IMR-90 (cell line): Measurements from ENCODE around the gene PARVB. TPM values are rescaled to one million over a fixed set of nuclear protein-coding genes. Genes with fewer than 3 reads are reported as not detected.

Experiments used
- ATAC-seq: fragments of 200-7000 bp; cut with Tn5 transposase; 2 replicates; pipeline ENCODE4 v1.9.1; 2020; ENCODE audit warnings: low read depth, mild to moderate bottlenecking, moderate library complexity
- BruUV-seq: library from RNA; stranded (reverse); fragments of 400-500 nt; replicated peaks from 2 replicates; lab custom pipeline; 2021; lab: Mats Ljungman, UMichigan
- CTCF ChIA-PET: fragments of 300-600 bp; formaldehyde crosslinking; extraction: SDS; loops from one replicate; lab custom pipeline; 2021; ENCODE audit warnings: antibody characterized with exemption; lab: Yijun Ruan, JAX
- POLR2A ChIA-PET: fragments of 300-600 bp; sonication (Branson Sonifier 250); formaldehyde crosslinking; loops from one replicate; lab custom pipeline; 2022; ENCODE audit warnings: antibody characterized with exemption; ENCODE audit not compliant: unreplicated experiment; lab: Charles Lee
- DNase-seq: peaks from one replicate; pipeline ENCODE4 v3.0.0; 2013
- H2AFZ ChIP-seq: replicated peaks from 2 replicates; pipeline ENCODE3; 2013; ENCODE audit warnings: low read length, mild to moderate bottlenecking; ENCODE audit not compliant: poor library complexity
- H2AK5ac ChIP-seq: 2 replicates; pipeline ENCODE4 v1.6.1; 2013; ENCODE audit warnings: low read depth, low read length, inconsistent platforms
- H2AK9ac ChIP-seq: replicated peaks from 2 replicates; pipeline ENCODE3; 2013; ENCODE audit warnings: mild to moderate bottlenecking, low read depth, low read length, moderate library complexity; ENCODE audit not compliant: poor library complexity
- H2BK120ac ChIP-seq: 2 replicates; pipeline ENCODE4 v1.6.1; 2013; ENCODE audit warnings: low read depth, low read length, inconsistent platforms
- H2BK15ac ChIP-seq: 3 replicates; pipeline ENCODE4 v1.6.1; 2013; ENCODE audit warnings: low read depth, low read length, inconsistent platforms
- H2BK20ac ChIP-seq: 2 replicates; pipeline ENCODE4 v1.6.1; 2013; ENCODE audit warnings: low read depth, mild to moderate bottlenecking, inconsistent platforms, low read length, moderate library complexity
- H2BK5ac ChIP-seq: 2 replicates; pipeline ENCODE4 v1.6.1; 2013; ENCODE audit warnings: mild to moderate bottlenecking, low read depth, low read length, inconsistent platforms; ENCODE audit not compliant: poor library complexity, severe bottlenecking
- H3K14ac ChIP-seq: replicated peaks from 2 replicates; pipeline ENCODE4 v1.6.1; 2013; ENCODE audit warnings: low read depth, low read length, inconsistent platforms
- H3K18ac ChIP-seq: 2 replicates; pipeline ENCODE4 v1.6.1; 2013; ENCODE audit warnings: low read depth, low read length, control low read depth
- H3K23ac ChIP-seq: 2 replicates; pipeline ENCODE4 v1.6.1; 2013; ENCODE audit warnings: low read depth, low read length, inconsistent platforms
- H3K27ac ChIP-seq: 2 replicates; pipeline ENCODE4 v1.5.1; 2013; ENCODE audit warnings: mild to moderate bottlenecking, control low read depth, low read length; ENCODE audit not compliant: insufficient read depth
- H3K27me3 ChIP-seq: 2 replicates; pipeline ENCODE4 v1.6.1; 2013; ENCODE audit warnings: low read length; ENCODE audit not compliant: control insufficient read depth, insufficient read depth
- H3K36me3 ChIP-seq: 2 replicates; pipeline ENCODE4 v1.6.1; 2013; ENCODE audit warnings: low read length, mixed read lengths; ENCODE audit not compliant: control insufficient read depth, insufficient read depth
- H3K4ac ChIP-seq: 2 replicates; pipeline ENCODE4 v1.6.1; 2013; ENCODE audit warnings: low read depth, low read length, inconsistent platforms
- H3K4me1 ChIP-seq: 2 replicates; pipeline ENCODE4 v1.6.1; 2013; ENCODE audit warnings: low read length, mixed read lengths; ENCODE audit not compliant: control insufficient read depth, insufficient read depth
- H3K4me2 ChIP-seq: 2 replicates; pipeline ENCODE4 v1.6.1; 2013; ENCODE audit warnings: low read depth, mild to moderate bottlenecking, control low read depth, low read length, moderate library complexity
- H3K4me3 ChIP-seq: 2 replicates; pipeline ENCODE4 v1.5.1; 2013; ENCODE audit warnings: low read depth, mild to moderate bottlenecking, control low read depth, low read length, moderate library complexity; ENCODE audit not compliant: insufficient read depth
- H3K56ac ChIP-seq: 2 replicates; pipeline ENCODE4 v1.6.1; 2013; ENCODE audit warnings: low read length, inconsistent platforms; ENCODE audit not compliant: insufficient read depth; ENCODE audit errors: extremely low read depth
- H3K79me1 ChIP-seq, 2 experiments: 2 replicates each; pipeline ENCODE4 v1.6.1; 2013; ENCODE audit warnings: low read length in 2 of 2, inconsistent platforms in 1 of 2, low read depth in 1 of 2
- H3K9ac ChIP-seq: 2 replicates; pipeline ENCODE4 v1.6.1; 2013; ENCODE audit warnings: low read depth, low read length, control low read depth
- H3K9me1 ChIP-seq: 2 replicates; pipeline ENCODE4 v1.6.1; 2013; ENCODE audit warnings: low read length, inconsistent platforms; ENCODE audit not compliant: insufficient read depth
- H3K9me3 ChIP-seq: 2 replicates; pipeline ENCODE4 v1.6.1; 2013; ENCODE audit warnings: low read length; ENCODE audit not compliant: control insufficient read depth, insufficient read depth
- H4K20me1 ChIP-seq: 2 replicates; pipeline ENCODE4 v1.6.1; 2013; ENCODE audit warnings: low read length, inconsistent platforms; ENCODE audit not compliant: insufficient read depth
- H4K5ac ChIP-seq: 2 replicates; pipeline ENCODE4 v1.6.1; 2013; ENCODE audit warnings: mild to moderate bottlenecking, low read depth, low read length, control low read depth
- H4K8ac ChIP-seq, 2 experiments: 2 replicates each; pipeline ENCODE4 v1.6.1; 2013; ENCODE audit warnings: low read depth in 2 of 2, low read length in 2 of 2, control low read depth in 1 of 2, inconsistent platforms in 1 of 2
- H4K91ac ChIP-seq: 2 replicates; pipeline ENCODE4 v1.6.1; 2013; ENCODE audit warnings: low read depth, low read length, inconsistent platforms; ENCODE audit not compliant: insufficient read depth
- BHLHE40 ChIP-seq: fragments of 150-350 bp; IDR thresholded peaks from 2 replicates; pipeline ENCODE4 v1.6.1; 2016; ENCODE audit warnings: mild to moderate bottlenecking, low read depth, low read length
- CEBPB ChIP-seq: IDR thresholded peaks from 2 replicates; pipeline ENCODE4 v1.6.1; 2012; ENCODE audit warnings: low read depth, low read length, improper control_type of control experiment
- CHD1 ChIP-seq: IDR thresholded peaks from 2 replicates; pipeline ENCODE4 v1.6.1; 2012; ENCODE audit warnings: low read depth, low read length, improper control_type of control experiment
- CTCF ChIP-seq: conservative IDR thresholded peaks from 2 replicates; pipeline ENCODE4 v1.5.1; 2012; ENCODE audit warnings: mild to moderate bottlenecking, low read depth, low read length, improper control_type of control experiment
- ELK1 ChIP-seq: fragments of 150-350 bp; IDR thresholded peaks from 2 replicates; pipeline ENCODE4 v1.6.1; 2016; ENCODE audit warnings: low read depth, mild to moderate bottlenecking, low read length, moderate library complexity, borderline replicate concordance
- FOS ChIP-seq: fragments of 150-350 bp; IDR thresholded peaks from 2 replicates; pipeline ENCODE4 v1.6.1; 2016; ENCODE audit warnings: low read depth, low read length
- MAFK ChIP-seq: IDR thresholded peaks from 2 replicates; pipeline ENCODE4 v1.6.1; 2012; ENCODE audit warnings: low read depth, low read length, improper control_type of control experiment
- MXI1 ChIP-seq: IDR thresholded peaks from 2 replicates; pipeline ENCODE4 v1.6.1; 2012; ENCODE audit warnings: low read depth, mild to moderate bottlenecking, low read length, moderate library complexity, borderline replicate concordance
- NFE2L2 ChIP-seq: fragments of 150-350 bp; IDR thresholded peaks from 2 replicates; pipeline ENCODE4 v1.6.1; 2016; ENCODE audit warnings: low read depth, mild to moderate bottlenecking, low read length
- POLR2A ChIP-seq: IDR thresholded peaks from 2 replicates; pipeline ENCODE4 v1.6.1; 2012; ENCODE audit warnings: mild to moderate bottlenecking, low read depth, low read length
- RAD21 ChIP-seq: IDR thresholded peaks from 2 replicates; pipeline ENCODE4 v1.6.1; 2012; ENCODE audit warnings: low read length, improper control_type of control experiment
- RCOR1 ChIP-seq: IDR thresholded peaks from 2 replicates; pipeline ENCODE4 v1.6.1; 2012; ENCODE audit warnings: mild to moderate bottlenecking, low read length, improper control_type of control experiment; ENCODE audit not compliant: insufficient replicate concordance
- RFX5 ChIP-seq: IDR thresholded peaks from 2 replicates; pipeline ENCODE4 v1.8.0; 2012; ENCODE audit warnings: low read depth, mild to moderate bottlenecking, low read length, moderate library complexity
- USF2 ChIP-seq: fragments of 150-350 bp; IDR thresholded peaks from 2 replicates; pipeline ENCODE4 v1.6.1; 2017; ENCODE audit warnings: mild to moderate bottlenecking, antibody characterized with exemption, low read length, low read depth
- WGBS, 2 experiments: methylation state at CpG; one replicate each; pipeline versions ENCODE4 v1.1.5 to v1.1.7; 2013; ENCODE audit warnings: missing lambda C conversion rate in 2 of 2; ENCODE audit not compliant: insufficient read length in 1 of 2; ENCODE audit errors: extremely low coverage in 2 of 2; 5-methylcytosine and 5-hydroxymethylcytosine counted together
- dilution Hi-C: fragments of 300-500 bp; cut with HindIII; formaldehyde crosslinking; loops from one replicate; pipeline ENCODE4 v1.14.3; 2018; ENCODE audit warnings: low sequenced_read_pairs; ENCODE audit not compliant: unreplicated experiment
- in situ Hi-C: fragments of 300-500 bp; cut with MboI; formaldehyde crosslinking; loops from 3 replicates; pipeline ENCODE4 v1.14.3; 2019; ENCODE audit warnings: low sequenced_read_pairs, inconsistent platforms, mixed read lengths
- intact Hi-C: fragments of 100-400 bp; cut with micrococcal nuclease; formaldehyde crosslinking; loops from 2 replicates; pipeline ENCODE4 v1.10.0; 2022
- polyA plus RNA-seq, 3 experiments: library from polyadenylated mRNA; depleted of rRNA; stranded (reverse); fragments of >200 nt; gene quantifications; 2 replicates each; pipeline ENCODE4 v1.2.3, GENCODE V29; 2012; ENCODE audit warnings: low replicate concordance in 1 of 3
- total RNA-seq: library from RNA; depleted of rRNA; stranded (reverse); fragments of >200 nt; gene quantifications from 2 replicates; pipeline ENCODE4 v1.2.3, GENCODE V29; 2012

The PARVB gene
- total and polyA plus RNA-seq, 2 of the 4 experiments (the other 2 are of a cell fraction): 44.3 to 53.9 TPM

GRCh38 chr22:44049486-44050231, 25.6 kb downstream of the PARVB start:
- Histone ChIP-seq H2AFZ (no peak overlapping the region), H3K79me1 (peaks cover 5 to 37% of the 10 kb centered on the region in 2 experiments), H3K4me3 (no peak overlapping the region), H2BK20ac (no peak overlapping the region), H2BK15ac (no peak overlapping the region), H3K9me1 (peaks cover 10% of the 10 kb centered on the region), H3K23ac (no peak overlapping the region), H3K4me1 (peaks cover 2% of the 10 kb centered on the region; the same call in 1 of the 2 replicates), H3K56ac (no peak overlapping the region), H3K14ac (no peak overlapping the region), H3K4me2 (no peak overlapping the region), H2BK120ac (no peak overlapping the region), H3K27ac (no peak overlapping the region), H2BK5ac (no peak overlapping the region), H3K27me3 (no peaks in the 10 kb centered on the region), H3K9me3 (no peaks in the 10 kb centered on the region), H4K8ac (no peak overlapping the region), H2AK9ac (no peak overlapping the region), H3K18ac (no peak overlapping the region), H4K5ac (no peak overlapping the region), H4K91ac (no peak overlapping the region), H2AK5ac (no peak overlapping the region), H3K36me3 (peaks cover 2% of the 10 kb centered on the region; the same call in 1 of the 2 replicates), H4K20me1 (peaks cover 8% of the 10 kb centered on the region), H3K9ac (no peak overlapping the region), H3K4ac (no peak overlapping the region)
- WGBS, 2 experiments: 66% methylated on average over 4 of the region's 20 CpGs; no CpG with 5 or more reads in 1 of the 2 experiments
- intact Hi-C loops: no loop called here
- in situ Hi-C loops: no loop called here
- BruUV-seq: no TSS peak
- TF ChIP-seq CTCF (no peak), FOS (no peak), RAD21 (no peak), NFE2L2 (no peak), CEBPB (no peak), POLR2A (no peak), BHLHE40 (no peak), RCOR1 (no peak), USF2 (no peak), ELK1 (no peak), MAFK (no peak), CHD1 (no peak), RFX5 (no peak), MXI1 (no peak)
- dilution Hi-C loops: no loop called here
- DNase-seq (no peak), ATAC-seq (no peak)
- ChIA-PET POLR2A (no interaction called here), CTCF (interaction anchor here (0.6 kb wide), 1 partner anchor 1516 kb away, joined by 3 read pairs; no protein-coding TSS in a partner anchor)
